Right ventricle myocardium superior (tissue), 1 donor: ENCODE measurements around the gene MYB. TPM values are rescaled to one million over a fixed set of nuclear protein-coding genes. Genes with fewer than 3 reads are reported as not detected.

Experiments used
- ATAC-seq: fragments of 200-7000 bp; cut with Tn5 transposase; one replicate; pipeline ENCODE4 v1.9.1; 2020; ENCODE audit warnings: mild to moderate bottlenecking; ENCODE audit not compliant: poor library complexity
- DNase-seq: peaks from one replicate; pipeline ENCODE4 v3.0.0-alpha.2; 2020
- intact Hi-C: fragments of 100-400 bp; cut with DNase I; formaldehyde crosslinking; loops from one replicate; pipeline ENCODE4 v1.11.2; 2022
- total RNA-seq: library from RNA; stranded (reverse); fragmentation: NEBNext Ultra II Directional; extraction: Animal tissue kit (Norgen Biotek cat#: 25700); gene quantifications from one replicate; pipeline ENCODE4 v1.2.1, GENCODE V29; 2021
- donor health status: DM: no; HTN: yes; CAD: no; lungs with severe emphysema.

Gene MYB
- total RNA-seq, 1 donor from 2014 or later, result 0.22 TPM

DNA sequence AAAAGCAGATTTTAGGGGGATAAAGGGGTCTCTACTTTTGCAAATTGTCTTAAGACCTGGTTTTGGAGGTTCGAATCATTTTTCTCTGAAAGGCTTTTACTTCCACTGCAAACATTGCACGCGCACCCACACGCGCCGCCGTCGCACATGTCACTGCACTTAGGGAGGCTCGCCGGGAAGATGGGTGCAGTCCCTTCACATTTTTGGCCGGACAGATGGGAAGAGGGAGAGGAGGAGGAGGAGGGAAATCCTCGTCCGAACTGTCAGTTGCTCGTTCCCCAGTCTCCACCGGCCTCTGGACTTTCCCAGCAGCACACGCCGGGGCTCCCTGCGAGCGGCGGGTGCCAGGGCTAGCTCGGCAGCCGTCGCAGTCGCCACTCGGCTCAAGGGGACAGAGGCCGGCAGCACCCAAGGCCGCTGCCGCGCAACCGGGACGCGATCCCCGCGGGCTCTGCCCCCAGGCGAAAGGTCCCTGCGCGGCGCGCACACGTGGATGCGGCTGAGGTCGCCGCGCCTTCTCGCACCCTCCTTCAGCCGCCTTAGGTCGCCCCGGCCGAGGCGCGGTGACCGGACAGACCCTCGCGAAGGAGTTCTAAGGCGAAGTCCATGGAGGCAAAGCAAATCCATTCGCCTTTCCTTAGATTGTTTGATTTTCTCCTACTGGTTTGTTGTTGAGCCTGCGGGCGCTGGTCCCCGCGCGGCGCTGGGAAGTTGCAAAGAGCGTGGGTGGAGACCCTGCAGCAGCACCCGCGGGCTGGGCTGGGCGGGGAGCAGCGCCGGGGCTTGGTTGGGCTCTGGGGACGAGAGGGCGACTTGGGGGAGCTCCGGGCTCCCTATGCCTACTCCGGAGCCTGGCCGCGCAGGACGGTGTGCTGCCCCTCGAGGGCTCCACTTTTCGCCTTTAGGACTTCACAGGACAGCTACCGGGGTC is 1.2 kb downstream of the MYB start:
- DNase-seq, result peak; percentile 50
- intact Hi-C loops, result no loop called here
- ATAC-seq, result peak; percentile 26

DNA sequence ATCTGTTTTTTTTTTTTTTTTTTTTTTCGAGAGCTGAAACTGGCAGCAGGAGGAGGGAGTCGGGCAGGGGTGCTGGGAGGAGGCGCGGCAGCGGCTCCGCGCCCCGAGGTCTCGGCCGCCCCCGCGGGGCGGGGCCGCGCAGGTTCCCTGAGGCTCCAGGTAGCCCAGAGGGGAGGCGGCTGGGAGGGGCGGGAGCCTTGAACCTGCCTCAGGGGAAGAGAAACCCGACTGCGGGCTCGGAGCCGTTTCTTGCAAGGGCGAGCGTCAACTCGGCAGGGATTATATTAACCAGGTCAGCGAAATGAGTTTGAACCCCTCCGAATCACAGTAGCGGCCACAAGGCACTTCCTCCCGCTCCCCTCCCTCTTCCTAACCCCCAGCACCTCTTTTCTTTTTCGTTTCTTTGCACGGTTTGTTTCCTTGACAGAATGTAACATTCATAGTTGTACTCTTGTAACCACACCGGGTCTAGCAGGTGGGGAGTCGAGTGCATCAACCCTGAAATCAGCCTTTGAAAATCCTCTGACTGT is 2.0 kb downstream of the MYB start:
- DNase-seq, result peak; percentile 42
- ATAC-seq, result no peak
- intact Hi-C loops, result no loop called here

DNA sequence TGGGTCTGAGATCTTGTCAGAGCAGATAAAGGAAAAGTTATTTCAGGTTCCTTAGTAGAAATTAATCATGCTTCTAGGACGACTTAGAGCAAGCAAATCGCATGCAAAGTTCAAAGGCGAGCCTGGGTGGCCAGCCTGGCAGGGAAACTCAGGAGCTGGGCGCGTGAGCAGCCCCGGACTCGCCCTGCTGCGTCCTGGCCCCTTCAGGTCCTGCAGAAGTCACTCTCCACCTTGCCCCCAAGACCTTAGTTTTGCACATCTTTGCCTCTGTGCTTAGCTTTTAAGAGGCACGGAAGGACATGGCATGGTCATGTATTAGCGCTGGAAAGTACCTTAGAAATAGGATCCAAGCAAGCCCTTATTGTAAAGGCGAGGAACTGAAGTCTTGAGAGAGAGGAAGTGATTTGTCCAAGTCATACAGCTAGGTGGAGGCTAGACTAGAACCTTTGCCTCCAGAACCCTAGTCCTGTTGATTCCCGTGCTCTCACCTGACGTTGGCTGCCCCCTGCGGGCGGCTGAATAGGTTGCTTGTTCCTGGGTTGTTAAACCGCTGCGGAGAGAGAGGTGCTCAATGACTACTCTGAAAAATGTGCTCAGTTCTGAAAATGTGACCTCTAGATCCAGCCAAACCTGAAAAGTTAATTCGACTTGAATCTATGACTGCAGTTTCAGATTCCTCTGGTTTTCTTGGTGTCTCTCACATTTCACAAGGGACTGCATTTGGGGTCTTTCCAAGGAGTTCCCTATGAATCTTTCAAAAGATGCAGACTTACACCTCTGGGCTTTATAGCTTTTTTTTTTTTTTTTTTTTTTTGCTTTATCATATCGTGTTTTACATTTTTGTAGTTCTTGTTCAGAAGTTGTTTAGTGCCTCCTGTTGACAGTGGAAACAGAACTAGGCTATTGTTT is 2.7 kb downstream of the MYB start:
- ATAC-seq (peak; percentile 38), DNase-seq (peak; percentile 57)
- intact Hi-C loops, result no loop called here

DNA sequence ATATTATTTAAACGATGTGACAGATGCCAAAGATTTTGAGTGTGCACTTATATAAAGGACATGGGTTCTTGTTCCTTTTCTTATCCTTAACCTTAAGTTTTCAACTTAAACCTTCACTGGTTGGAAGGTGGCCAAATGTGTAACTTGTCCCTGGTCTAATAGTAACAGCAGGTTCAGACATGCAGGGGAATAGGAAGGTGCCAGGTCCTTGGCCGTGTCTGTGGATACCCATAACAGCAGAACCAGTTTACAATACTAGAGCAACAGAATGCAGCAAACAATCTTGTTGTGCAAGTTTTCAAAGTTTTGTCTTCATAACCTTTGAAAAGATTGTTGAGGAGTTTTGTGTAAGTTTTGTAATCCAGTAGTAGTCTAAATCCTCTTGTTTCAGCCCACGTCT is 4.4 kb downstream of the MYB start:
- ATAC-seq (no peak), DNase-seq (no peak)
- intact Hi-C loops, result no loop called here

DNA sequence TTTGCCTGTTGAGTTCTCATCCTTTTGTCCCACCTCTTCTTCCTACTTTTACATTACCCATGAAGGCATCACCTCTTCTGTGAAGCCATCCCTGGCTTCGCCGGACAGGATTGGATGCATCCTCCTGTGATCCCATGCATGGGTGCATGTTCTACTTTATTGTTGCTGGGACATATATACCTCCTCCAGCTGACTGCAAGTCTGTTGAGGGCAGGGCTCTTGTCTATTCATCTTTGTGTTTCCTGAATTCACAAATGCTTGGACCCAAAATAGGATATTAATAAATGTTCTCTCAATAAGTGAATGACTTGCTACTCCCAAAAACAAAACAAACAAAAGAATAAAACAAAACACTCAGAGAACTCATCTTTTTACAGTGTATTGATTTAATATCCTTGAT is 5.1 kb downstream of the MYB start:
- DNase-seq, result no peak
- ATAC-seq, result no peak
- intact Hi-C loops, result no loop called here

DNA sequence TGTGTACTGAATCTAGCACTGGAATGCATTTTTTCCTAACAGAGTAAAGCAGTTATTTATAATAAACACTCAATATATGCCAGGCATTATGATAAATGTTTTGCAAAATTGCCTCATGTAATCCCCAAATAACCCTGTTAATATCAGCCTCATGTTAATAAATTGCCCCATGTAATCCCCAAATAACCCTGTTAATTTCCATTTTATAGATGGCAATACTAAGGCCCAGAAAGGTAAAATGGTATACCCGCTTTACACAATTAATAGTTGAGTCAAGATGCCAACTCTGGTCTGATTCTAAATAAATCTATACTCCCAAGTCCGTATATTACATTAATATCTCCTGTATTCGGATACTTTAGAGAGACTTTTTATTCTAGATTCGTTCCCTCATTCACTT is 6.3 kb downstream of the MYB start:
- DNase-seq (no peak), ATAC-seq (no peak)
- intact Hi-C loops, result no loop called here

DNA sequence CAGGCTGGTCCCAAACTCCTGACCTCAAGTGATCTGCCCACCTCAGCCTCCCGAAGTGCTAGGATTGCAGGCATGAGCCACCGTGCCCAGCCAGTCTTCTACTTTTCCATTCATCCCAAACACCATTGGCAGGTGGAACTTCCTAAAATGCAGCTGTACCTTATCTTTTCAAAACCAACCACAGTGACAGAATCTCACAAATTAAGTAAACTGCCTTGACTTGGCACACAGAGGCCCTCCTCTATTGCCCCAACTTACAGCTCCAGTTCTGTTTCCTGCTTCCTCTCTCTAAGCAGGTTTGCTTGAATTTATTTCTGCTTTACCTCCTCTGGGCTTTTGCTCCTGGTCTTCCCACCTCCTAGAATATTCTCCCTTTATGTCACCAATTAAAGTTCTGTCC is 7.6 kb downstream of the MYB start:
- ATAC-seq (no peak), DNase-seq (no peak)
- intact Hi-C loops, result no loop called here

DNA sequence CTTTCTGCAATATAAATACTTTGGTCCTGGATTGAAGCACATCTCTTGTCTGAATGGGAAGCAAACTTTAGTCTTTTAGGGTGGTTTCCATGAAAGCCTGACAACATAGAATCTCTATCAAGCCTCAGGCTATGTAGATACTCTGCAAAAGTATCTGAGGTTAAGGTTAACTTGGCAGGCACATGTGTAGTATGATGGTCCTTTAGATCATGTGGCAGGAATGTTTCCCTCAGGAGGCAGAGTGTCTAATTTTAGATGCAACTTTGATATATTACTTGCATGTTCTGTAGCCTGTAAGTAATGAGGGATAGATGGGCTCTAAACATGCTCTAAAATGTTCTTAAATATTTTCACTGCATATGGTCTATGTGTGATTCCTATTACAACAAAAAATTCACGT is 8.2 kb downstream of the MYB start:
- intact Hi-C loops, result no loop called here
- ATAC-seq (no peak), DNase-seq (no peak)

DNA sequence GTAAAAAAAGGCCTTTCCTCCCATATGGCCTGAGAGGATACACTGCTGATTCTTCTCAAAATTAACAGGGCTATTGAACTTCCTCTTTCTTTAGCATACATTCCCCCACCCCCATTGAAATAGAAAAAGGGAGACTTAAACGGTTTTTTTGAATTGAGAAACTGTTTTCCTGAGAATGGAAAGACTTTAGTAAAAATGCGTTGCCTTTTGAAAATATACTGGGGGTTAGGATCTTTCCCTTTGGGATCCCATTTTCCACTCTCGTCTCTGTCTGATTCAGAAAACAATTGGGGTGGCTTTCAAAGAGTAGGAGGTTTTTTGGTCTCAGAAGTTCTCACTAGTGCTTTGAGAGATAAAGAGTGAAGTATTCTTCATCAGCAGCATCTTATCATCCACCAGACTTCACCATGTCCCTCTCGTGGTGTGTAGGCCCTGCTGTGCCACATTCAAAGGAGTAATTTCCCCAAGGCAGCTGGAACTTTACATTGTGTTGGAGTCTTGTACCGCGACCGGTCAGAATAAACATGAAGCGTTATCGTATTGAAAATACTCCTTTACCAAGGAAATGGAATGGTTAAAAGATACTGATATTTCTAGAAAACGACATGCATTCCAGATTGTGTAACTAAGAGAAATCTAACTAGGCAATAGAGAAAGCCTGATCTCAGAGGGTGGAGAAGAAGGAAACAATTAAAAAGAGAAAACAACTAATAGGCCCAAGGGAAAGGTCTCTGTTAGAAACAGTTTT is 10.6 kb downstream of the MYB start:
- intact Hi-C loops, result no loop called here
- DNase-seq (no peak), ATAC-seq (no peak)

DNA sequence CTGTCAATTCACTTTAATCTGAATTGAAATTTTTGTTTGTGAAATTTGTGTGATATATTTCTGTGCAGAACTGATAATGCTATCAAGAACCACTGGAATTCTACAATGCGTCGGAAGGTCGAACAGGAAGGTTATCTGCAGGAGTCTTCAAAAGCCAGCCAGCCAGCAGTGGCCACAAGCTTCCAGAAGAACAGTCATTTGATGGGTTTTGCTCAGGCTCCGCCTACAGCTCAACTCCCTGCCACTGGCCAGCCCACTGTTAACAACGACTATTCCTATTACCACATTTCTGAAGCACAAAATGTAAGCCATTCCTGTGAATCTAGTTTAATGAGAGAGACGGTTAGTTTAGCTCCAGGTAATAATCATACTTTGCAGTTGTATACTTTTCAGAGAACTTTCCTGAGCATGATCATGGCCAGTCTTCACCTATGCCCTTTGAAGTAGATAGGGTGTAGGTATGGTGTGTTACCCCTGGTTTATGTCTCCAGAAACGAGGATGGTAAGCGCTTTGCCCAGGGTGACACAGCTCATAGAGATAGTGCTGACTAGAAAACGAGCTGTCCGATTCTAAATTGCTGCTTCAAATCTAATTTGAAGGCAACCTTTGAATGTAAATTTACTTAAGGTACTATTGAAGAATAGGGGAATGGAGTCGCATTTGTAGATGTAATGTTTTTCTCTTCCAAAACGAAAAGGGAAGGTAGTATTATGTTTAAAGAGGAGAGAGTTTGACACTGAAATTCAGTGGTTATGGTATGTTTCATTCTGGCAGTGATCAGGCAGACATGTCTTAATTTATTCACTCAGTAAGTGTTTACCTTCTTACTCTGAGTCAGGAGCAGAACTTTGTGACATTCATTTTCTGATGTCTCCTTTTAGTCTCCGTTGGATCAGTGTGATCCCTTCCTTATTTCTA is 11.4 kb downstream of the MYB start:
- no peak for DNase-seq
- intact Hi-C loops, result no loop called here
- no peak for ATAC-seq

DNA sequence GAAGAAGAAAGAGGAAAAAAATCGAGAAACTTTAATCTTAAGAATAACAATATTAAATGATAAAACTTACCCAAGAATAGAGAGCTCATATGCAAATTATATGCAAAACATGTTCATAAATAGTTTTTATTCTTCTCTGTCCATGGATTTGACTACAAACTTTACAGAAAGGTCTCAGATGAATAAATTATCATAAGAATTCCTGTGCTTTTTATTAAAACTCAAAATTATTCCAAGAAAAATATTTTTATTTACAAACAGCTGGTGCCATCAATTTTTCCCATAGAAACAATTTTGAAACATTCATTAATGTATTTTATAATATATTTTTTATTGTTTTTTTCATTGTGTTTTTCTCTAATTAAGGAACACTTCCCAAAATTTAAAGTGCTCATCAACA is 12.1 kb downstream of the MYB start:
- ATAC-seq (no peak), DNase-seq (no peak)
- intact Hi-C loops, result no loop called here

DNA sequence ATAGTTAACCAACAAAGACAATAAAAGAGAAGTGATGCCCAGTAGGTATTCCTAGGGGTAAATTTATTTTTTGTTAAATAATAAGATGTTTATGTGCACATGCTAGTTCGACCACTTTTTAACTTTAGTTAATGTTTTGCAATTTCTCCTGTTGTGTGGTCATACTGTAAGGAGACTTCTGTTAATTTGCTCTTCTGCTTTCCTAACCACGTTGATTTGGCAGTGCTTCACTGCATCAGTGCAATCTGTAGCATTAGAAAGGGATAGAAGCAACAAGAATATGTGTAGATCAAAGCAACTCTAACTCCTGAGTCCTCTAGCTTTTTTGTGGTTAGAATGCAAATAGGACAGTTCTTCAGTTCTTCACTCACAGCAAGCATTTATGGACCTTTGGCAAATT is 13.9 kb downstream of the MYB start:
- intact Hi-C loops, result no loop called here
- ATAC-seq, result no peak
- no peak for DNase-seq

DNA sequence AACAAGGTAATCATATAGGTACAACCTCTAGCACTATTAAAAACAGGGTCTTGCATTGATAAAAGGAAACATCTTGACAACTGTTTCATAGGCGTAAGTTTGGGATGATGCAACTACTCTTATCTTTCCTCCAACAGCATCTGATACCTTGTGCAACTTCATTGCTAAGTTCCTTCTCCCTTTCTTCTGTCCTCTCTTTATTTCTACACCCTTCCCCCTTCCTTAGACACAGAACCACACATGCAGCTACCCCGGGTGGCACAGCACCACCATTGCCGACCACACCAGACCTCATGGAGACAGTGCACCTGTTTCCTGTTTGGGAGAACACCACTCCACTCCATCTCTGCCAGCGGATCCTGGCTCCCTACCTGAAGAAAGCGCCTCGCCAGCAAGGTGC is 14.4 kb downstream of the MYB start:
- ATAC-seq (no peak), DNase-seq (no peak)
- intact Hi-C loops, result no loop called here

DNA sequence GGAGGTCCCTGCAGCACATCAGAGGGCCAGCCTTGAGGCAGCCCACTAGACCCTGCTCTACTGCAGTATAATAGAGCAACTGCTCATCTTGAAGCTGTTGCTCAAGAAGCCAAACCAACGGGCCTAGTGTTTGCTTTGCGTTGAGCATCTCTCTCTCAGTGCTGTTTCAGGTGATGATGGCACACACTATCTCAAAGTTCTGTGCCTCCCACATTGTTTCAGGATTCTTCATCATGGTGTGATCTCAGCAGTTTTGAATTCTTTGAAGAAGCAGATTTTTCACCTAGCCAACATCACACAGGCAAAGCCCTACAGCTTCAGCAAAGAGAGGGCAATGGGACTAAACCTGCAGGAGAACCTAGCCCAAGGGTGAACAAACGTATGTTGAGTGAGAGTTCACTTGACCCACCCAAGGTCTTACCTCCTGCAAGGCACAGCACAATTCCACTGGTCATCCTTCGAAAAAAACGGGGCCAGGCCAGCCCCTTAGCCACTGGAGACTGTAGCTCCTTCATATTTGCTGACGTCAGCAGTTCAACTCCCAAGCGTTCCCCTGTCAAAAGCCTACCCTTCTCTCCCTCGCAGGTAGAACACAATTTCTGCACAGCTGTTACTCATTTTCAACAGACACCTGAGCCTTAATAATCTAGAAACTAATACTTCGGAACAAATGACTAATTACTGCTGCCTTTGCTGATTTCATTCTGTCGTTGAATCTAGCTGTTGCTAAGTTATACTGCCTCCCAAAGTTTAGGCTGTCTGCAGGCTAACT is 15.8 kb downstream of the MYB start:
- intact Hi-C loops, result no loop called here
- no peak for DNase-seq

DNA sequence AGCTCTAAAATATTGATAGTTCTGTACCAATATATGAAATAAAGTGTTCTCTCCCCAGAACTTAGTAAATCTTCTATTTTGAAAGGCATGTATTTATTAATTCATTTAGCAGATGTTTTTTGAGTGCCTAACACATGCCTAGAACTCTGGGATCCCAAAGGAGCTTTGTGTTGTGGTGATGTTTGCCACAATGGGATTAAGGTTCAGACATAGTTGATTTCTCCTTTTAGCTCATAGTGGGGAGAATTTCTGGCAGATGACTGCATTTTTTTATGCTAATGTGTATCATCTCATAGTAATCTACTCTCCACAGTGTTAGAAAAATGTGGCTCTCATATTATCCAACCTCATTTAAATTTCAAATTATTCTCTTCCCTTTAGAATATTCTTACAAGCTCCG is 21.7 kb downstream of the MYB start:
- DNase-seq (no peak), ATAC-seq (no peak)
- intact Hi-C loops, result no loop called here

More for the DNA sequence above, 15.8 kb downstream of the MYB start:
- no peak for ATAC-seq

DNA sequence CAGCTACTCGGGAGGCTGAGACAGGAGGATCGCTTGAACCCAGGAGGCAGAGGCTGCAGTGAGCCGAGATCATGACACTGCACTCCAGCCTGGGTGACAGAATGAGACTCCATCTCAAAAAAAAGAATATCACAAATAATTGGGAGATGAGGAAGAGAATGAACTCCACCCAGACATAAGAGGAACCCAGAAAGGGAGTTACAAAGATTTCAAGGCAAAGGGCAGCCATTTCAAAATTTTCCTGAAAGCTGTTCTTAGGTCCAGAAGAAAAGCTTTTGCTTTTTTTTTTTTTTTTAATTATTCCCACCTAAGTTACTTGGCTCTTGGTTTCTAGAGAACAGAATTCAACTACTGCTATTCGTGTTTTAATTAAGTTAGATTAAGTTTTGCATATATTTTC is 23.8 kb downstream of the MYB start:
- intact Hi-C loops, result no loop called here
- DNase-seq, result no peak
- ATAC-seq, result no peak

DNA sequence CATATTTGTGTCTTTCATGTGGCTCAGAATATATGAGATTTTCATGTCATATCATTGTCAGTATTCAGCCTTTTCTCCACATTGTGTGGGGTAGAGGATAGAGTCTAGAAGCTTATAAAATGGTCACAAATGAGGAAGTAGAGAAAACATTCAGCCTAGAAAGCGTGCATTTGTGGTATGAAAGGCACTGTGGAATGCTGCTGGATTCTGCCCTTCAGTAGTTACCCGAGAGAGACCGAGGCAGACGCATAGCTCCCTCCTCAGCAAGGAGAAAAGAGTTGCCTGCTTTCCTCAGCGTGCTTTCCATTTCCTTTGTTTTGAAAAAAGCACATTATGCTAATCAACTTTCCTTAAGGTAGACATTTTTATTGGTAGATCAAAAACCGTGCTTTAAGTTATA is 28.7 kb downstream of the MYB start:
- DNase-seq (no peak), ATAC-seq (no peak)
- intact Hi-C loops, result no loop called here
